BJ (cell line): ENCODE measurements around the gene TBC1D23. TPM values are rescaled to one million over a fixed set of nuclear protein-coding genes. Genes with fewer than 3 reads are reported as not detected.
"Not testable (repeated sequence)": the region's sequence is repeated elsewhere in the genome, so short reads cannot be mapped to it uniquely, and the experiment has no call there.

Experiments
- CTCF ChIA-PET: fragments of 350-600 bp; formaldehyde crosslinking; extraction: SDS; loops from one replicate; lab custom pipeline; 2021; ENCODE audit warnings: antibody characterized with exemption, inconsistent platforms; lab: Yijun Ruan, JAX
- POLR2A ChIA-PET: fragments of 300-600 bp; sonication (Branson Sonifier 250); formaldehyde crosslinking; extraction: SDS; loops from one replicate; lab custom pipeline; 2021; ENCODE audit warnings: antibody characterized with exemption; lab: Charles Lee
- DNase-seq: peaks from one replicate; pipeline ENCODE4 v3.0.0-alpha.2; 2011; ENCODE audit warnings: low read depth
- H3K27me3 ChIP-seq: 2 replicates; pipeline ENCODE4 v1.6.0; 2011; ENCODE audit warnings: low read length; ENCODE audit not compliant: control insufficient read depth, insufficient read depth
- H3K36me3 ChIP-seq: 2 replicates; pipeline ENCODE4 v1.5.1; 2011; ENCODE audit warnings: low read length; ENCODE audit not compliant: control insufficient read depth, insufficient read depth
- H3K4me3 ChIP-seq: 2 replicates; pipeline ENCODE4 v1.5.1; 2011; ENCODE audit warnings: low read depth, mild to moderate bottlenecking, control low read depth, low read length
- CTCF ChIP-seq: IDR thresholded peaks from 2 replicates; pipeline ENCODE4 v1.5.1; 2011; ENCODE audit warnings: low read depth, mild to moderate bottlenecking, control low read depth, inconsistent platforms, low read length, moderate library complexity; ENCODE audit not compliant: insufficient read depth
- polyA plus RNA-seq: library from polyadenylated mRNA; depleted of rRNA; stranded (reverse); fragments of >200 nt; gene quantifications from 2 replicates; pipeline ENCODE4 v1.2.3, GENCODE V29; 2011

The TBC1D23 gene
- polyA plus RNA-seq, 1 experiment, result 22.5 TPM

GRCh38 chr3:100333970-100334487 lies 73.2 kb downstream of the TBC1D23 start:
- no peak for DNase-seq
- no peaks in the 10 kb centered on the region for H3K27me3 ChIP-seq
- H3K36me3 ChIP-seq, result no peaks in the 10 kb centered on the region; the same call in 1 of the 2 replicates
- H3K4me3 ChIP-seq, result peak overlapping the region; percentile 54
- CTCF ChIA-PET, result interaction anchor here (1.1 kb wide), 1 partner anchor 47 kb away, joined by 3 read pairs; no protein-coding TSS in a partner anchor
- TF ChIP-seq CTCF, result no peak
- POLR2A ChIA-PET, result no interaction called here

DNA sequence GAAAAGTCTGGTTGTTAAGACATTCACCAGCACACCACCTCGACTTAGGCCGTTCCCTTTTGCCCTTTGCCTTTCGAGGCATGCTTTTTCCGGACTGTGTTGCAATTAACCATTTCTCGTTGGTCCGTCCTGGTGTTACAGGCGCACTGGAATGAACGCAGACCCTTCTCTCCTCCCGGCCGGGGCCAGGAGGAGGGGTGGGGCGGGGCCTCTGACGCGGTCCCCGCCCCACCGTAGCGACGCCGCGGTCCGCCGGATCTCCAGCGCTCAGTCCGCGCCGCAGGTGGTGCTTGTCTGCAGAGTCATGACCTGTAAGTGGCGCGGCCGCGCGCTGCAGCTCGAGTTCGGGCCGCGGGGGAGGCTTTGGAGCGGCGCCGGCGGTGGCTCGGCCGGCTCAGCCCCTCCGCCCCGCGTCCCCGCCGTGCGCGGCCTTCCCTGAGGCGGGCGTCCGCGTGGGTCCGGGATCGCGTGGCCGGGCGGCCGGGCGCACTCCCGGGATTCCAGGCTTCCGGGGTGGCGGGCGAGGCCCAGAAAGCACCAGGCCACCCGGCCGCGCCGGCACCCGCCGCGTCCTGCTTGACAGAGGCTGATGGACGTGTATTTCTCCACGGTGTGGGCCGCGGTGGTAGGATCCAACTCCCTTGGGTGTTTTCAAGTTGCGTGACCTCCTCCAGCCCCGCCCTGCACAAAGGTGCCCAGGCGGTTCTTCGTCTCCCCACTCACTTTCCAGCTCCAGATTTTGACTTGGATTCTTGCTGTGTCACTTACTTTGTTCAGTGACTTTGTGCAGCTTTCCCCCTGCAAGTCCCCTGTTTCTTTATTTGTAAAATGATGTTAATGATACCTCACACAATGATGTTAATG lies 73.9 kb downstream of the TBC1D23 start, which contains the start of gene NIT2:
Gene NIT2, plus strand, starts transcription at position 270 of the 864 bp plus-strand sequence. Its CDS starts 35 bp downstream, at position 305.
- DNase-seq, result peak; percentile 23
- no peak for TF ChIP-seq CTCF
- H3K27me3 ChIP-seq, result no peaks in the 10 kb centered on the region
- ChIA-PET POLR2A (no interaction called here), CTCF (interaction anchor here (0.7 kb wide), 1 partner anchor 857 kb away, joined by 3 read pairs; no protein-coding TSS in a partner anchor)
- H3K36me3 ChIP-seq, result no peaks in the 10 kb centered on the region; the same call in 1 of the 2 replicates
- H3K4me3 ChIP-seq, result peak within 1 kb of the TSS; percentile 54

GRCh38 chr3:100335434-100335833 lies 74.6 kb downstream of the TBC1D23 start:
- no peak for DNase-seq
- Histone ChIP-seq H3K4me3 (peak overlapping the region; percentile 54), H3K27me3 (no peaks in the 10 kb centered on the region), H3K36me3 (no peaks in the 10 kb centered on the region; the same call in 1 of the 2 replicates)
- no peak for TF ChIP-seq CTCF
- ChIA-PET CTCF (interaction anchor here (0.6 to 0.7 kb wide), 2 partner anchors 39 to 856 kb away, joined by 3 read pairs; no protein-coding TSS in a partner anchor), POLR2A (no interaction called here)

- POLR2A ChIA-PET, CTCF ChIA-PET, H3K4me3 ChIP-seq, H3K27me3 ChIP-seq, H3K36me3 ChIP-seq, DNase-seq: not testable (repeated sequence)
Observed at GRCh38 chr3:100336229-100336628, 75.4 kb downstream of the TBC1D23 start.

- H3K36me3 ChIP-seq, result peaks cover 2% of the 10 kb centered on the region
- no peak for TF ChIP-seq CTCF
- ChIA-PET CTCF (interaction anchor here (1.0 to 1.6 kb wide), 3 partner anchors 9 to 33 kb away, joined by 3 to 4 read pairs (median 4); no protein-coding TSS in a partner anchor), POLR2A (no interaction called here)
- H3K4me3 ChIP-seq, result no peak overlapping the region
- DNase-seq, result no peak
- H3K27me3 ChIP-seq, result no peaks in the 10 kb centered on the region
Observed at GRCh38 chr3:100338911-100339310, 78.1 kb downstream of the TBC1D23 start.
